Suppressor macrophage treated with lipopolysaccharide for 1 hour (primary cell): ENCODE results near the gene TPRA1.
A peak's percentile ranks its signal among the peaks of the same experiment; 100 is the strongest.
"Not testable (repeated sequence)": the region's sequence is repeated elsewhere in the genome, so short reads cannot be mapped to it uniquely, and the experiment has no call there.

Experiments
- DNase-seq, 3 donors: peaks; one replicate each; pipeline ENCODE4 v3.0.0-alpha.2; 2020 to 2022

Gene TPRA1

GRCh38 chr3:127615631-127616305 lies 25.2 kb upstream of the TPRA1 start:
- no peak for DNase-seq

GRCh38 chr3:127614928-127615589 lies 24.5 kb upstream of the TPRA1 start:
- no peak for DNase-seq

GRCh38 chr3:127613406-127613805 lies 22.9 kb upstream of the TPRA1 start:
- no peak for DNase-seq

GRCh38 chr3:127612966-127613365 lies 22.4 kb upstream of the TPRA1 start:
- DNase-seq = no peak

GRCh38 chr3:127611251-127611650 lies 20.7 kb upstream of the TPRA1 start:
- DNase-seq = no peak

- DNase-seq = no peak
Measured at GRCh38 chr3:127610105-127610504, 19.6 kb upstream of the TPRA1 start.

GRCh38 chr3:127608362-127608718 lies 17.8 kb upstream of the TPRA1 start:
- no peak for DNase-seq

GRCh38 chr3:127607675-127608361 lies 17.3 kb upstream of the TPRA1 start:
- DNase-seq = no peak

- no peak for DNase-seq
Measured at GRCh38 chr3:127606981-127607595, 16.6 kb upstream of the TPRA1 start.

GRCh38 chr3:127606086-127606805 lies 15.7 kb upstream of the TPRA1 start:
- DNase-seq = no peak

- DNase-seq = not testable (repeated sequence)
Measured at GRCh38 chr3:127605547-127605946, 15.0 kb upstream of the TPRA1 start.

GRCh38 chr3:127604546-127605165 lies 14.1 kb upstream of the TPRA1 start:
- DNase-seq = no peak

- no peak for DNase-seq
Measured at GRCh38 chr3:127604035-127604434, 13.5 kb upstream of the TPRA1 start.

GRCh38 chr3:127600749-127601456 lies 10.4 kb upstream of the TPRA1 start:
- no peak for DNase-seq

GRCh38 chr3:127598841-127599570 lies 8.5 kb upstream of the TPRA1 start:
- no peak for DNase-seq

- DNase-seq = no peak
Measured at GRCh38 chr3:127597020-127597771, 6.7 kb upstream of the TPRA1 start.

GRCh38 chr3:127595303-127595702 lies 4.8 kb upstream of the TPRA1 start:
- DNase-seq = no peak

- DNase-seq = no peak
Measured at GRCh38 chr3:127593178-127593577, 2.6 kb upstream of the TPRA1 start.

GRCh38 chr3:127590282-127590592 lies 296 bp downstream of the TPRA1 start:
- peak in 1 of 3 donors; percentile 64 for DNase-seq

- peak in 2 of 3 donors; percentile 34 to 47 for DNase-seq
Measured at GRCh38 chr3:127589600-127590281, 792 bp downstream of the TPRA1 start.
